Measurements from ENCODE around the gene EEIG1. TPM values are rescaled to one million over a fixed set of nuclear protein-coding genes. Genes with fewer than 3 reads are reported as not detected.
A peak's percentile ranks its signal among the peaks of the same experiment; 100 is the strongest.

EEIG1 gene
- total and polyA plus RNA-seq, 12 donors, result 6.7 to 33.5 (median 23.5) TPM

DNA sequence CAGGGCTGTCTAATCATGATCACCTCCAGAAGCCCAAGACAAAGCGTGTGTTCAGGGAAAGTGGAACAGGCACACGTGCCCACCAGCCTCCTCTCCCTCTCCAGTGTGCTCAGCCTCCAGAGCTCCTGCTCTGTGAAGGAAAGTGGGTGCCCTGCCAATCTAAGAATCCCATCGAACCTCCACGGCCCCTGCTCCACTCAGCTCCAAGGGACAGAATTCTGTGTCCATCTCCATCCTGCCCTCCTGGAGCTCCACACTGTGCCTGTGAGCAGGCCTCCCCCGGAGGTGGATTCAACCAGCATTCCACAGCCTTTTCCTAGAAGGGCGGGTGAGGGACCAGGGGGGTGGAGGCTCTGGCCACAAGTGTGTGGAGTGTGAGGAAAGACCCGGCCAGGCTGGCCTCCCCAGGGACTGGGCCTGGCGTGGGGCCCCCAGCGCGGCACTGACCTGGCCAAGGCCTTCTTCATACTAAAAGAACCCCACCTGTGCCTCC lies 6.0 kb downstream of the EEIG1 start:
- H3K9me3 ChIP-seq, result no peaks in the 10 kb centered on the region
- ATAC-seq, result peak in 1 of 8 donors; percentile 8
- H3K27me3 ChIP-seq, result peaks cover 0 to 3% (median 0%) of the 10 kb centered on the region in 7 donors
- H3K27ac ChIP-seq, result peak overlapping the region in 8 of 10 donors; percentile 28 to 93 (median 78)
- 44 to 49% methylated on average over 10 of the region's 10 CpGs for WGBS, 2 donors
- no peaks in the 10 kb centered on the region for H3K36me3 ChIP-seq
- TF ChIP-seq, protein P1, sequence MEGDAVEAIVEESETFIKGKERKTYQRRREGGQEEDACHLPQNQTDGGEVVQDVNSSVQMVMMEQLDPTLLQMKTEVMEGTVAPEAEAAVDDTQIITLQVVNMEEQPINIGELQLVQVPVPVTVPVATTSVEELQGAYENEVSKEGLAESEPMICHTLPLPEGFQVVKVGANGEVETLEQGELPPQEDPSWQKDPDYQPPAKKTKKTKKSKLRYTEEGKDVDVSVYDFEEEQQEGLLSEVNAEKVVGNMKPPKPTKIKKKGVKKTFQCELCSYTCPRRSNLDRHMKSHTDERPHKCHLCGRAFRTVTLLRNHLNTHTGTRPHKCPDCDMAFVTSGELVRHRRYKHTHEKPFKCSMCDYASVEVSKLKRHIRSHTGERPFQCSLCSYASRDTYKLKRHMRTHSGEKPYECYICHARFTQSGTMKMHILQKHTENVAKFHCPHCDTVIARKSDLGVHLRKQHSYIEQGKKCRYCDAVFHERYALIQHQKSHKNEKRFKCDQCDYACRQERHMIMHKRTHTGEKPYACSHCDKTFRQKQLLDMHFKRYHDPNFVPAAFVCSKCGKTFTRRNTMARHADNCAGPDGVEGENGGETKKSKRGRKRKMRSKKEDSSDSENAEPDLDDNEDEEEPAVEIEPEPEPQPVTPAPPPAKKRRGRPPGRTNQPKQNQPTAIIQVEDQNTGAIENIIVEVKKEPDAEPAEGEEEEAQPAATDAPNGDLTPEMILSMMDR (IDR thresholded peaks at IDR 0.05), result no peak
- no peak overlapping the region for H3K4me3 ChIP-seq
- intact Hi-C loops (cut with DNase I), result no loop called here
- peaks cover 56 to 100% (median 96%) of the 10 kb centered on the region in 9 donors for H3K4me1 ChIP-seq
- peak in 1 of 2 donors; percentile 23 for DNase-seq

DNA sequence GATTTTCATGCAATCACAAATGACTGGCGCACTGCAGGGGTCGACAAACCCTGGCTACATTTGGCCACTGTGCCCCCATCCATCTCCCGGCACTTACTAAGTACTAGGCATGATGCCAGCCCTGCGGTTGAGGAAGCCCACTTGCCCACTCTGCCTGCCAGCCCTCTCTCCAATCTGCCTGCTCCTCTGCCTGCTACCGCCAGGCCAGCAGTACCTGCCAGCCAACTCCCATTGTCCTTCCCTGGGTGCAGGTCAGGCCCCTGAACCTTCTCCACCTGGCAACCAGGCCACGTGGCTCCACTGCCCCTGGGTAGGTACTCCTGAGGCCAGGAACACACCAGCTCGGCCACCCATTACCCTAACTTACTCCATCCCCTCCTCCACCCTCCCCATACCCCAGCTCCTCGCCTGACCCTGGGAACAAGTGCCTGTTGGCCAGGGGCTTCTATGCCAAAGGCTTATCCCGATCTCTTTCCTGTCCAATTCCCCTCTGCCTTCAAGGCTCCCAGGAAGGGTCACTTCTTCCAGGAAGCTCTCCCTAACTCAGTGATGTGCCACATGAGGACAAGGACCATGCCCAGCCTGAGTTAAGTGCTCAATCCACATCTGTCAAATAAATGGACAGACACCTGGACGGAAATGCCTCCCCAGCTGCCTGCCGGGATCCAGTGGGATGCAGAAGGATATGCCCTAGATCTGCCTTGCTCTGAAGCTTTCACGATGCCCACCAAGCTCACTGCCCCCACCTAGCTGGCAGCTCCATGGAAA lies 6.6 kb downstream of the EEIG1 start:
- ATAC-seq, result no peak
- intact Hi-C loops (cut with DNase I), result no loop called here
- 63 to 66% methylated on average over 12 of the region's 12 CpGs for WGBS, 2 donors
- TF ChIP-seq, protein P1 (IDR thresholded peaks at IDR 0.05), result no peak
- Histone ChIP-seq H3K36me3 (no peaks in the 10 kb centered on the region), H3K4me1 (peaks cover 63 to 100% (median 96%) of the 10 kb centered on the region in 9 donors), H3K9me3 (no peaks in the 10 kb centered on the region), H3K27me3 (no peaks in the 10 kb centered on the region), H3K4me3 (peak overlapping the region in 1 of 10 donors; percentile 5), H3K27ac (peak overlapping the region; percentile 25 to 93 (median 76))
- no peak for DNase-seq

DNA sequence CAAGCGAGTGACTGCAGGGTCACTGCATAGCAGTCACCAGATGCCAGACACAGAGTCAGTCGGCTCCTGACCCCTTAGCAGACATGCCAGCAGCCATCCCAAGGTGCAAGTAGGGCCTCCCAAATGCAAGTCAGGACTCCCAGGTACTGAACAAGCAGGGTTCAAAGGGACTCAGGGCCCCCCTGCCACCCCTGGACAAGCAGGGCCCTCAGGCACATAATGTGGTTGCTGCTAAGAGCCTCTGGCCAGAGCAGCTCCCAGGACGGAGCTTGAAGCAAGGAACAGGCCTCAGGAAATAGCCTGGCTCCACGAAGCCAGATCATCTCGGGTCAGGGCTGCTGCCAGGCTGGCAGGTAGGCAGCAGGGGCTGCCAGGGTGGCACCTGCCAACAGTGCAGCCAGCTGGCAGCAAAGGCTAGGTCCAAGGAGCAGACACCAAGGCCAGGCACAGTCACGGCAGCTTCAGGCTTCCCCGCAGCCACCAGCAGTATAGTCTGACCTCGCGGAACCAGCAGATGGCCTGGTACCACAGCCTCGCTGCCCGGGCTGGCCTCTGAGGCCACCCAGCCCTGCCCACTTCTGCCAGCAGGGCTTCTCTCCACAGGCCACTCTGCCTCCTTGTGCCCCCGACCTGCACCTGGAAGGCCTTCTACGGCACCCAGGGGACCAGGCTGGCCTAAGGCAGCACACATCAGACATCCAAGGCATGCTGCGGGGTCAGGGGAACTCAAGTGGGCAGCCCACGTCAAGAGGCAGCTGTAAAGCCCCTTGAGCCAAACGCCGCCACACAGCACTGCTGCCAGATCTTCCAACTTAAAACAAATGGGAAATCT lies 7.4 kb downstream of the EEIG1 start:
- Histone ChIP-seq H3K4me1 (peaks cover 69 to 100% (median 96%) of the 10 kb centered on the region in 9 donors), H3K27me3 (no peaks in the 10 kb centered on the region), H3K9me3 (no peaks in the 10 kb centered on the region), H3K27ac (peak overlapping the region; percentile 25 to 93 (median 76)), H3K4me3 (no peak overlapping the region), H3K36me3 (no peaks in the 10 kb centered on the region)
- WGBS, 2 donors, result 36 to 54% methylated on average over 17 of the region's 17 CpGs
- TF ChIP-seq, protein P1 (IDR thresholded peaks at IDR 0.05), result peak in 3 of 9 donors; percentile 6 to 18 (median 12)
- peak in 7 of 8 donors; percentile 12 to 35 (median 22) for ATAC-seq
- intact Hi-C loops (cut with DNase I), result no loop called here
- peak; percentile 19 to 50 for DNase-seq

DNA sequence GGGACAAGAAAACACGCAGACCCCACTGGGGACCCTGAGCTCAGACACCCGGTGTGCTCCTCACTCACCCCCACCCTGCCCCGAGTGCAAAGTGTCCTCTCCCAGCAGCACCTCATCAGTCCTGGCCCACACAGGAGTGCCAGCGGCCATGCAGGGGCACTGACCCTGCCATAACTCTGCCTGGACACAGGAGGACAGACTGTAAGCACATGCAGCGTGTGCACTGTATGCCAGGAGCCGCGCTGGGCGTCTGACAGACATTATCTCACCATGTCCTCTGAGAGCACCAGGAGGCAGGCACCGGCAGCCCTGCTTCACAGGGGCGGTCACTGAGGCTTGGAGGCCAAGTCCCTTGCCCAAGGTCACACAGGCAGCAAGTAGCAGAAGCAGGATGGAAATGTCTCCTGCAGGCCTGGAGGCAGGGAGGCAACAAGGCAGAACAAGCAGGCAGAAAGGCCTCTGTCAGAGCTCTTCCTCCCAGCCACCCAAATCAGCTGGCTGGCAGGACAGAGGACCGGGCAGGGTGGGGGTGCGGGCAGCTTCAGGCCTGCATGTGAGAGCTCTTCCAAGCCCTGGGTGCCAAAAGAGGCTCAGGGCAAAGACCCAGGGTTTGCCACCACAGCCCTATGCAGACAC lies 8.4 kb downstream of the EEIG1 start:
- peak; percentile 58 to 67 for DNase-seq
- 44 to 51% methylated on average over 12 of the region's 12 CpGs for whole genome bisulfite sequencing, 2 donors
- intact Hi-C loops (cut with DNase I), result no loop called here
- no peaks in the 10 kb centered on the region for H3K9me3 ChIP-seq
- H3K4me1 ChIP-seq, result peaks cover 68 to 100% (median 96%) of the 10 kb centered on the region in 9 donors
- H3K27me3 ChIP-seq, result no peaks in the 10 kb centered on the region
- peak overlapping the region in 1 of 10 donors; percentile 12 for H3K4me3 ChIP-seq
- TF ChIP-seq, protein P1 (IDR thresholded peaks at IDR 0.05), result peak in 1 of 9 donors; percentile 9
- H3K36me3 ChIP-seq, result no peaks in the 10 kb centered on the region
- peak overlapping the region; percentile 25 to 93 (median 76) for H3K27ac ChIP-seq
- peak; percentile 32 to 75 (median 63) for ATAC-seq

All from heart right ventricle (tissue), 16 donors.